ENCODE results near the gene SERPINB4. TPM values are rescaled to one million over a fixed set of nuclear protein-coding genes. Genes with fewer than 3 reads are reported as not detected.

The SERPINB4 gene
- polyA plus RNA-seq, 1 of the 3 experiments (the other 2 are of a cell fraction), result not detected

DNA sequence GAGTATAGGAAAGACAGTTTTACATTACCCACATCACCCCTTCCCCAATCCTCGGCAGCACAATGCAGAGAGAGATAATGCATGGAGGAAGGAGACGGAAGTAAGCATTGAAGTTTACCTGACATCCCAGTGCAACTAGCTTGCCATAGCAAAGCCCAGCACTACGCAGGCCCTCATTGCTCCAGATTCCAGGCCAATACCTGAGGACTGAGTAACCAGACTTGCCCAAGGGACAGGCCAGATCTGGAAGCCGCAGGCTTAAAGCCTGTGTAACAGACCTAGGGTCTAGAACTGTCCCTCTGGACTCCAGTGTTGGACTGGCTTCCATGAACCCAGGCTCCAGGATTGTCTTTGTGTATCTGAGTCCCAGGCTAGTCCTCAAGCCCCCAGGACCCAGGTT, 17.6 kb downstream of the SERPINB4 start:
- H3K4me1 ChIP-seq (ENCODE audit: control insufficient read depth in 1 of 2, insufficient read depth in 2 of 2, low read depth in 1 of 2, low read length in 1 of 2), result no peaks in the 10 kb centered on the region
- no peaks in the 10 kb centered on the region for H3K79me2 ChIP-seq (ENCODE audit: insufficient read depth)
- no peak overlapping the region for H3K27ac ChIP-seq (ENCODE audit: low read depth in 2 of 2, low read length in 1 of 2)
- TF ChIP-seq FOSL2 (IDR thresholded peaks at IDR 0.05; ENCODE audit: borderline replicate concordance, low read depth) (no peak), FOXJ3 (CRISPR knock-in tag; IDR thresholded peaks at IDR 0.05) (no peak), TEAD4 (IDR thresholded peaks at IDR 0.05; ENCODE audit: borderline replicate concordance, insufficient read depth) (no peak), CHD2 (IDR thresholded peaks at IDR 0.05; ENCODE audit: low read length, partially characterized antibody) (no peak), RAD21 (IDR thresholded peaks at IDR 0.05; ENCODE audit: low read length) (no peak), SIN3A (IDR thresholded peaks at IDR 0.05; ENCODE audit: borderline replicate concordance, low read depth, low read length) (no peak), TCF12 (IDR thresholded peaks at IDR 0.05) (no peak)
- TF ChIP-seq, protein P1, sequence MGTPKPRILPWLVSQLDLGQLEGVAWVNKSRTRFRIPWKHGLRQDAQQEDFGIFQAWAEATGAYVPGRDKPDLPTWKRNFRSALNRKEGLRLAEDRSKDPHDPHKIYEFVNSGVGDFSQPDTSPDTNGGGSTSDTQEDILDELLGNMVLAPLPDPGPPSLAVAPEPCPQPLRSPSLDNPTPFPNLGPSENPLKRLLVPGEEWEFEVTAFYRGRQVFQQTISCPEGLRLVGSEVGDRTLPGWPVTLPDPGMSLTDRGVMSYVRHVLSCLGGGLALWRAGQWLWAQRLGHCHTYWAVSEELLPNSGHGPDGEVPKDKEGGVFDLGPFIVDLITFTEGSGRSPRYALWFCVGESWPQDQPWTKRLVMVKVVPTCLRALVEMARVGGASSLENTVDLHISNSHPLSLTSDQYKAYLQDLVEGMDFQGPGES (IDR thresholded peaks at IDR 0.05; ENCODE audit: low read depth, low read length), result no peak
- TF ChIP-seq, protein P2, sequence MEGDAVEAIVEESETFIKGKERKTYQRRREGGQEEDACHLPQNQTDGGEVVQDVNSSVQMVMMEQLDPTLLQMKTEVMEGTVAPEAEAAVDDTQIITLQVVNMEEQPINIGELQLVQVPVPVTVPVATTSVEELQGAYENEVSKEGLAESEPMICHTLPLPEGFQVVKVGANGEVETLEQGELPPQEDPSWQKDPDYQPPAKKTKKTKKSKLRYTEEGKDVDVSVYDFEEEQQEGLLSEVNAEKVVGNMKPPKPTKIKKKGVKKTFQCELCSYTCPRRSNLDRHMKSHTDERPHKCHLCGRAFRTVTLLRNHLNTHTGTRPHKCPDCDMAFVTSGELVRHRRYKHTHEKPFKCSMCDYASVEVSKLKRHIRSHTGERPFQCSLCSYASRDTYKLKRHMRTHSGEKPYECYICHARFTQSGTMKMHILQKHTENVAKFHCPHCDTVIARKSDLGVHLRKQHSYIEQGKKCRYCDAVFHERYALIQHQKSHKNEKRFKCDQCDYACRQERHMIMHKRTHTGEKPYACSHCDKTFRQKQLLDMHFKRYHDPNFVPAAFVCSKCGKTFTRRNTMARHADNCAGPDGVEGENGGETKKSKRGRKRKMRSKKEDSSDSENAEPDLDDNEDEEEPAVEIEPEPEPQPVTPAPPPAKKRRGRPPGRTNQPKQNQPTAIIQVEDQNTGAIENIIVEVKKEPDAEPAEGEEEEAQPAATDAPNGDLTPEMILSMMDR (IDR thresholded peaks at IDR 0.05), result no peak
- TF ChIP-seq, protein P3, sequence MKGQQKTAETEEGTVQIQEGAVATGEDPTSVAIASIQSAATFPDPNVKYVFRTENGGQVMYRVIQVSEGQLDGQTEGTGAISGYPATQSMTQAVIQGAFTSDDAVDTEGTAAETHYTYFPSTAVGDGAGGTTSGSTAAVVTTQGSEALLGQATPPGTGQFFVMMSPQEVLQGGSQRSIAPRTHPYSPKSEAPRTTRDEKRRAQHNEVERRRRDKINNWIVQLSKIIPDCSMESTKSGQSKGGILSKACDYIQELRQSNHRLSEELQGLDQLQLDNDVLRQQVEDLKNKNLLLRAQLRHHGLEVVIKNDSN (IDR thresholded peaks at IDR 0.05; ENCODE audit: borderline replicate concordance, low read depth), result no peak
- TF ChIP-seq, protein P4, sequence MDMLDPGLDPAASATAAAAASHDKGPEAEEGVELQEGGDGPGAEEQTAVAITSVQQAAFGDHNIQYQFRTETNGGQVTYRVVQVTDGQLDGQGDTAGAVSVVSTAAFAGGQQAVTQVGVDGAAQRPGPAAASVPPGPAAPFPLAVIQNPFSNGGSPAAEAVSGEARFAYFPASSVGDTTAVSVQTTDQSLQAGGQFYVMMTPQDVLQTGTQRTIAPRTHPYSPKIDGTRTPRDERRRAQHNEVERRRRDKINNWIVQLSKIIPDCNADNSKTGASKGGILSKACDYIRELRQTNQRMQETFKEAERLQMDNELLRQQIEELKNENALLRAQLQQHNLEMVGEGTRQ (IDR thresholded peaks at IDR 0.05; ENCODE audit: borderline replicate concordance, low read depth, low read length), result no peak
- peaks cover 7% of the 10 kb centered on the region for H3K9me3 ChIP-seq
- no peaks in the 10 kb centered on the region for H3K27me3 ChIP-seq (ENCODE audit: insufficient read depth)
- H4K20me1 ChIP-seq (ENCODE audit: insufficient read depth), result no peaks in the 10 kb centered on the region
- no peak overlapping the region for H3K4me2 ChIP-seq
- DNase-seq, result no peak
- H3K36me3 ChIP-seq (replicated peaks in 1 of 2; ENCODE audit: control insufficient read depth in 1 of 2, insufficient read depth in 2 of 2, low read length in 1 of 2), result peaks cover 0 to 2% of the 10 kb centered on the region in 2 experiments
- no peak overlapping the region for H3K9ac ChIP-seq
- WGBS (ENCODE audit: low lambda C conversion rate), result 4% methylated on average over 4 of the region's 4 CpGs
- H2AFZ ChIP-seq (ENCODE audit: low read depth), result no peak overlapping the region
- ChIA-PET POLR2A (no interaction called here), CTCF (no interaction called here)
- no peak overlapping the region for H3K4me3 ChIP-seq (ENCODE audit: low read depth in 2 of 2, low read length in 1 of 2)
- no peaks in the 10 kb centered on the region for H3K9me2 ChIP-seq
- H3F3A ChIP-seq (replicated peaks; ENCODE audit: insufficient read depth), result no peaks in the 10 kb centered on the region

DNA sequence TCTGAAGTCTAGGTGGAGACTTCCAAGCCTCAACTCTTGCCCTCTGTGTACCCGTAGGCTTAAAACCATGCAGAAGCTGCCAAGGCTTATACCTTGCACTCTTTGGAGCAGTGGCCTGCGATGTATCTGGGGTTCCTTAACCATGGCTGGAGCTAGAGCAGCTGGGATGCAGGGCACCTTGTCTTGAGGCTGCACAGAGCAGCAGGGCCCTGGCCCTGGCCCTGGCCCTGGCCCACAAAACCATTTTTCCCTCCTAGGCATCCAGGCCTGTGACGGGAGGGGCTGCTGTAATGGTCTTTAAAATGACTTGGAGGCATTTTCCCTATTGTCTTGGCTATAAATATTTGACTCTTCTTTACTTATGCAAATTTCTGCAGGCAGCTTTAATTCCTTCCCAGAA, 19.2 kb downstream of the SERPINB4 start:
- H3K9me2 ChIP-seq, result no peaks in the 10 kb centered on the region
- ChIA-PET CTCF (no interaction called here), POLR2A (no interaction called here)
- peaks cover 0 to 2% of the 10 kb centered on the region in 2 experiments for H3K36me3 ChIP-seq (replicated peaks in 1 of 2; ENCODE audit: control insufficient read depth in 1 of 2, insufficient read depth in 2 of 2, low read length in 1 of 2)
- H3F3A ChIP-seq (replicated peaks; ENCODE audit: insufficient read depth), result no peaks in the 10 kb centered on the region
- DNase-seq, result no peak
- no peaks in the 10 kb centered on the region for H3K4me1 ChIP-seq (ENCODE audit: control insufficient read depth in 1 of 2, insufficient read depth in 2 of 2, low read depth in 1 of 2, low read length in 1 of 2)
- 4% methylated on average over 3 of the region's 3 CpGs for WGBS (ENCODE audit: low lambda C conversion rate)
- no peaks in the 10 kb centered on the region for H3K79me2 ChIP-seq (ENCODE audit: insufficient read depth)
- H3K27me3 ChIP-seq (ENCODE audit: insufficient read depth), result no peaks in the 10 kb centered on the region
- no peak overlapping the region for H3K4me2 ChIP-seq
- H2AFZ ChIP-seq (ENCODE audit: low read depth), result no peak overlapping the region
- no peak overlapping the region for H3K9ac ChIP-seq
- H4K20me1 ChIP-seq (ENCODE audit: insufficient read depth), result no peaks in the 10 kb centered on the region
- peaks cover 7% of the 10 kb centered on the region for H3K9me3 ChIP-seq
- H3K4me3 ChIP-seq (ENCODE audit: low read depth in 2 of 2, low read length in 1 of 2), result no peak overlapping the region
- H3K27ac ChIP-seq (ENCODE audit: low read depth in 2 of 2, low read length in 1 of 2), result no peak overlapping the region
- no peak for TF ChIP-seq RAD21 (IDR thresholded peaks at IDR 0.05; ENCODE audit: low read length)
- TF ChIP-seq TEAD4 (IDR thresholded peaks at IDR 0.05; ENCODE audit: borderline replicate concordance, insufficient read depth), result no peak
- no peak for TF ChIP-seq RCOR1 (IDR thresholded peaks at IDR 0.05; ENCODE audit: low read length)
- TF ChIP-seq, protein P2 (IDR thresholded peaks at IDR 0.05), result no peak
- TF ChIP-seq JUND (IDR thresholded peaks at IDR 0.05), result no peak
- no peak for TF ChIP-seq CHD2 (IDR thresholded peaks at IDR 0.05; ENCODE audit: low read length, partially characterized antibody)
- TF ChIP-seq FOXJ3 (CRISPR knock-in tag; IDR thresholded peaks at IDR 0.05), result no peak
- TF ChIP-seq YY1 (IDR thresholded peaks at IDR 0.05; ENCODE audit: low read depth), result no peak
- no peak for TF ChIP-seq POLR2AphosphoS5 (IDR thresholded peaks at IDR 0.05; ENCODE audit: low read depth, low read length)
- TF ChIP-seq NRF1 (IDR thresholded peaks at IDR 0.05; ENCODE audit: low read depth, low read length), result no peak
- TF ChIP-seq, protein P1 (IDR thresholded peaks at IDR 0.05; ENCODE audit: low read depth, low read length), result no peak
- TF ChIP-seq TCF12 (IDR thresholded peaks at IDR 0.05), result no peak
- TF ChIP-seq, protein P4 (IDR thresholded peaks at IDR 0.05; ENCODE audit: borderline replicate concordance, low read depth, low read length), result no peak
- TF ChIP-seq RXRA (IDR thresholded peaks at IDR 0.05; ENCODE audit: borderline replicate concordance, low read depth), result no peak
- TF ChIP-seq FOSL2 (IDR thresholded peaks at IDR 0.05; ENCODE audit: borderline replicate concordance, low read depth), result no peak
